Liver (tissue), 9 donors: Measurements from ENCODE around the gene CYP24A1. TPM values are rescaled to one million over a fixed set of nuclear protein-coding genes. Genes with fewer than 3 reads are reported as not detected.

Source experiments
- DNase-seq: peaks from one replicate; pipeline ENCODE4 v3.0.0-alpha.2; 2017; ENCODE audit warnings: low spot score
- H3K27ac ChIP-seq, 2 donors: one replicate each; pipeline ENCODE4 v1.7.0; 2013; ENCODE audit warnings: inconsistent platforms in 2 of 2, low read length in 2 of 2, control low read depth in 1 of 2, low read depth in 1 of 2, mild to moderate bottlenecking in 1 of 2
- H3K27me3 ChIP-seq, 4 donors: one replicate each; pipeline versions ENCODE4 v1.6.1 to v1.7.0; 2013; ENCODE audit warnings: low read length in 3 of 4, inconsistent platforms in 1 of 4, mild to moderate bottlenecking in 1 of 4, moderate library complexity in 1 of 4; ENCODE audit not compliant: control insufficient read depth in 4 of 4, insufficient read depth in 4 of 4
- H3K36me3 ChIP-seq, 4 donors: one replicate each; pipeline versions ENCODE4 v1.6.1 to v1.7.0; 2013; ENCODE audit warnings: low read length in 3 of 4, mild to moderate bottlenecking in 3 of 4, low read depth in 1 of 4, moderate library complexity in 1 of 4; ENCODE audit not compliant: control insufficient read depth in 4 of 4, insufficient read depth in 3 of 4
- H3K4me1 ChIP-seq, 4 donors: one replicate each; pipeline versions ENCODE4 v1.6.1 to v1.7.0; 2013; ENCODE audit warnings: low read length in 3 of 4, mild to moderate bottlenecking in 3 of 4, moderate library complexity in 1 of 4; ENCODE audit not compliant: control insufficient read depth in 4 of 4, insufficient read depth in 4 of 4
- H3K4me3 ChIP-seq, 3 donors: one replicate each; pipeline versions ENCODE4 v1.6.1 to v1.7.0; 2013; ENCODE audit warnings: low read length in 3 of 3, control low read depth in 1 of 3, low read depth in 1 of 3, mild to moderate bottlenecking in 1 of 3
- H3K9ac ChIP-seq, 2 donors: one replicate each; pipeline ENCODE4 v1.7.0; 2013; ENCODE audit warnings: low read length in 2 of 2, mild to moderate bottlenecking in 2 of 2, moderate library complexity in 2 of 2, control low read depth in 1 of 2, low read depth in 1 of 2
- H3K9me3 ChIP-seq, 4 donors: one replicate each; pipeline versions ENCODE4 v1.6.1 to v1.7.0; 2013; ENCODE audit warnings: low read length in 3 of 4; ENCODE audit not compliant: control insufficient read depth in 4 of 4
- EGR1 ChIP-seq, 2 donors: IDR thresholded peaks; 2 replicates each; pipeline ENCODE4 v1.6.1; 2016 to 2018; ENCODE audit warnings: antibody characterized with exemption in 2 of 2, low read depth in 2 of 2
- FOXA1 ChIP-seq: IDR thresholded peaks from 2 replicates; pipeline ENCODE4 v1.6.1; 2016; ENCODE audit warnings: antibody characterized with exemption
- HNF4G ChIP-seq: IDR thresholded peaks from 2 replicates; pipeline ENCODE4 v1.6.1; 2016; ENCODE audit warnings: antibody characterized with exemption
- NR2F2 ChIP-seq: IDR thresholded peaks from 2 replicates; pipeline ENCODE4 v1.6.1; 2016; ENCODE audit warnings: antibody characterized with exemption
- RAD21 ChIP-seq, 2 donors: IDR thresholded peaks; 2 replicates each; pipeline ENCODE4 v1.6.1; 2016; ENCODE audit warnings: antibody characterized with exemption in 2 of 2, mild to moderate bottlenecking in 2 of 2
- RXRA ChIP-seq, 2 donors: IDR thresholded peaks; 2 replicates each; pipeline ENCODE4 v1.6.1; 2017 to 2018; ENCODE audit warnings: antibody characterized with exemption in 2 of 2, mild to moderate bottlenecking in 1 of 2
- SP1 ChIP-seq: IDR thresholded peaks from 2 replicates; pipeline ENCODE4 v1.6.1; 2018; ENCODE audit warnings: antibody characterized with exemption, mild to moderate bottlenecking
- TAF1 ChIP-seq: conservative IDR thresholded peaks from 2 replicates; pipeline ENCODE4 v1.6.1; 2016; ENCODE audit warnings: antibody characterized with exemption, mild to moderate bottlenecking
- YY1 ChIP-seq: IDR thresholded peaks from 2 replicates; pipeline ENCODE4 v1.6.1; 2016; ENCODE audit warnings: antibody characterized with exemption, mild to moderate bottlenecking
- WGBS: extraction: QIAGEN DNeasy Blood & Tissue Kit; methylation state at CpG from one replicate; pipeline ENCODE4 v1.1.7; 2013; 5-methylcytosine and 5-hydroxymethylcytosine counted together
- polyA plus RNA-seq, 2 donors: library from polyadenylated mRNA; stranded (reverse) in 1 of 2; unstranded in 1 of 2; fragments of 200-250 nt in 1 of 2; fragments of >200 nt in 1 of 2; fragmentation: Nextera tagmentation in 1 of 2; extraction: Ambion mirVana in 1 of 2; gene quantifications; one replicate each; pipeline versions ENCODE4 v1.2.1 to v1.2.3, GENCODE V29; 2013 to 2015
- total RNA-seq, 2 donors: library from RNA; depleted of rRNA; stranded (reverse); fragments of >200 nt; gene quantifications; one replicate each; pipeline ENCODE4 v1.2.3, GENCODE V29; 2014
- TF ChIP-seq, protein P1 (sequence below): IDR thresholded peaks from 2 replicates; pipeline ENCODE4 v1.6.1; 2016; ENCODE audit warnings: antibody characterized with exemption
- TF ChIP-seq, protein P2 (sequence below): IDR thresholded peaks from 2 replicates; pipeline ENCODE4 v1.6.1; 2016; ENCODE audit warnings: antibody characterized with exemption, mild to moderate bottlenecking
- TF ChIP-seq, protein P3 (sequence below): IDR thresholded peaks from 2 replicates; pipeline ENCODE4 v1.6.1; 2016; ENCODE audit warnings: antibody characterized with exemption
- TF ChIP-seq, protein P4 (sequence below): fragments of 150-350 bp; IDR thresholded peaks from 2 replicates; pipeline ENCODE4 v1.5.1; 2017; ENCODE audit warnings: improper control_type of control experiment, low read depth, low read length; ENCODE audit not compliant: missing input control
- TF ChIP-seq, protein P5 (sequence below): IDR thresholded peaks from 2 replicates; pipeline ENCODE4 v1.6.1; 2016; ENCODE audit warnings: antibody characterized with exemption
- donor health status: healthy.
- donor health status: healthy.
- donor health status: healthy.
- donor health status: healthy.
- donor health status: healthy.

CYP24A1 gene
- total and polyA plus RNA-seq, 4 donors: not detected

DNA sequence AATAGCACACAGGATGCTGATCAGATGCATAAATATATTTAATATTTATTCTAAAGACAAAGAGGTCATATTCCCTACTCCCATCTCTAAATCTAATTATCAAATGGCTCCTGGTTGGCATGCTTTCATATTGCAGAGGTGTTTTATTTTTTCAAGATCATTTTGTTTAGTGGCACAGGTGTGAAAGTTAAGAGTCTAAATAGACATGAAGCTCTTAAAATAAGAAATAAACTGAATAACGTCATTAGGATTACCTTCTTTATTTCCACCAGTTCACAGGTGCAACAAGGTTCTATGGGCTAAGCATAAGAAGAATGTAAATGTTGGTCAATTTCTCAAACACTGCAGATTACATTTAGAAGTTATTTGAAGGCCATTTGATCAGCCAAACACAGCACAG lies 7.1 kb upstream of the CYP24A1 start:
- TF ChIP-seq, protein P1, sequence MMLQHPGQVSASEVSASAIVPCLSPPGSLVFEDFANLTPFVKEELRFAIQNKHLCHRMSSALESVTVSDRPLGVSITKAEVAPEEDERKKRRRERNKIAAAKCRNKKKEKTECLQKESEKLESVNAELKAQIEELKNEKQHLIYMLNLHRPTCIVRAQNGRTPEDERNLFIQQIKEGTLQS: no peak
- TF ChIP-seq NR2F2: no peak
- TF ChIP-seq, protein P2, sequence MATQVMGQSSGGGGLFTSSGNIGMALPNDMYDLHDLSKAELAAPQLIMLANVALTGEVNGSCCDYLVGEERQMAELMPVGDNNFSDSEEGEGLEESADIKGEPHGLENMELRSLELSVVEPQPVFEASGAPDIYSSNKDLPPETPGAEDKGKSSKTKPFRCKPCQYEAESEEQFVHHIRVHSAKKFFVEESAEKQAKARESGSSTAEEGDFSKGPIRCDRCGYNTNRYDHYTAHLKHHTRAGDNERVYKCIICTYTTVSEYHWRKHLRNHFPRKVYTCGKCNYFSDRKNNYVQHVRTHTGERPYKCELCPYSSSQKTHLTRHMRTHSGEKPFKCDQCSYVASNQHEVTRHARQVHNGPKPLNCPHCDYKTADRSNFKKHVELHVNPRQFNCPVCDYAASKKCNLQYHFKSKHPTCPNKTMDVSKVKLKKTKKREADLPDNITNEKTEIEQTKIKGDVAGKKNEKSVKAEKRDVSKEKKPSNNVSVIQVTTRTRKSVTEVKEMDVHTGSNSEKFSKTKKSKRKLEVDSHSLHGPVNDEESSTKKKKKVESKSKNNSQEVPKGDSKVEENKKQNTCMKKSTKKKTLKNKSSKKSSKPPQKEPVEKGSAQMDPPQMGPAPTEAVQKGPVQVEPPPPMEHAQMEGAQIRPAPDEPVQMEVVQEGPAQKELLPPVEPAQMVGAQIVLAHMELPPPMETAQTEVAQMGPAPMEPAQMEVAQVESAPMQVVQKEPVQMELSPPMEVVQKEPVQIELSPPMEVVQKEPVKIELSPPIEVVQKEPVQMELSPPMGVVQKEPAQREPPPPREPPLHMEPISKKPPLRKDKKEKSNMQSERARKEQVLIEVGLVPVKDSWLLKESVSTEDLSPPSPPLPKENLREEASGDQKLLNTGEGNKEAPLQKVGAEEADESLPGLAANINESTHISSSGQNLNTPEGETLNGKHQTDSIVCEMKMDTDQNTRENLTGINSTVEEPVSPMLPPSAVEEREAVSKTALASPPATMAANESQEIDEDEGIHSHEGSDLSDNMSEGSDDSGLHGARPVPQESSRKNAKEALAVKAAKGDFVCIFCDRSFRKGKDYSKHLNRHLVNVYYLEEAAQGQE: no peak
- TF ChIP-seq, protein P3, sequence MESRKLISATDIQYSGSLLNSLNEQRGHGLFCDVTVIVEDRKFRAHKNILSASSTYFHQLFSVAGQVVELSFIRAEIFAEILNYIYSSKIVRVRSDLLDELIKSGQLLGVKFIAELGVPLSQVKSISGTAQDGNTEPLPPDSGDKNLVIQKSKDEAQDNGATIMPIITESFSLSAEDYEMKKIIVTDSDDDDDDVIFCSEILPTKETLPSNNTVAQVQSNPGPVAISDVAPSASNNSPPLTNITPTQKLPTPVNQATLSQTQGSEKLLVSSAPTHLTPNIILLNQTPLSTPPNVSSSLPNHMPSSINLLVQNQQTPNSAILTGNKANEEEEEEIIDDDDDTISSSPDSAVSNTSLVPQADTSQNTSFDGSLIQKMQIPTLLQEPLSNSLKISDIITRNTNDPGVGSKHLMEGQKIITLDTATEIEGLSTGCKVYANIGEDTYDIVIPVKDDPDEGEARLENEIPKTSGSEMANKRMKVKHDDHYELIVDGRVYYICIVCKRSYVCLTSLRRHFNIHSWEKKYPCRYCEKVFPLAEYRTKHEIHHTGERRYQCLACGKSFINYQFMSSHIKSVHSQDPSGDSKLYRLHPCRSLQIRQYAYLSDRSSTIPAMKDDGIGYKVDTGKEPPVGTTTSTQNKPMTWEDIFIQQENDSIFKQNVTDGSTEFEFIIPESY: no peak
- WGBS: 89% methylated on average over 1 of the region's 1 CpG
- no peaks in the 10 kb centered on the region for H3K4me1 ChIP-seq
- H3K27me3 ChIP-seq: no peaks in the 10 kb centered on the region
- no peak overlapping the region for H3K27ac ChIP-seq
- H3K36me3 ChIP-seq: no peaks in the 10 kb centered on the region
- H3K4me3 ChIP-seq: no peak overlapping the region
- DNase-seq: no peak
- H3K9ac ChIP-seq: no peak overlapping the region
- H3K9me3 ChIP-seq: no peaks in the 10 kb centered on the region

DNA sequence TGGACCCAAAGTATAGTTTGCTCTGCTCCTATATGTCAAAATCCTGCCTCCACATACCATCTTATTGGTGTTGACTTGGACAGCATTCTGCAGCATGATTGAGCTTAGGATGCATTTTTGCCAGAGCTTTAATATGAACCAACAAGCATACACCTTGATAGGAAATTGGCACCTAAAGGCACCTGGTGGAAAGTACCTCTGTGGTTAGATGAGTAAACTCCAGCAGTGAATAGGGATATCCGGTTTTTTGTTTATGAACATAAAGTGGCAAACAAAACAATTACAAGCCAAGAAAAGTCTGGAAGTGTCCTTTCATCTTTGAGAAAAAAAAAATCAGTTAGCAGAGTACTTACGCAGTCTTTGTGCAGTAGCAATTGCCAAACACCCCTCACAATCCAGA lies 6.2 kb upstream of the CYP24A1 start:
- H3K36me3 ChIP-seq: no peaks in the 10 kb centered on the region
- TF ChIP-seq NR2F2 (no peak), EGR1 (IDR thresholded peaks at IDR 0.05; ENCODE audit: low read depth in 2 of 2) (no peak), SP1 (no peak), YY1 (no peak), FOXA1 (no peak), TAF1 (no peak), HNF4G (no peak), RAD21 (IDR thresholded peaks at IDR 0.05) (no peak), RXRA (IDR thresholded peaks at IDR 0.05) (no peak)
- TF ChIP-seq, protein P3: no peak
- TF ChIP-seq, protein P4, sequence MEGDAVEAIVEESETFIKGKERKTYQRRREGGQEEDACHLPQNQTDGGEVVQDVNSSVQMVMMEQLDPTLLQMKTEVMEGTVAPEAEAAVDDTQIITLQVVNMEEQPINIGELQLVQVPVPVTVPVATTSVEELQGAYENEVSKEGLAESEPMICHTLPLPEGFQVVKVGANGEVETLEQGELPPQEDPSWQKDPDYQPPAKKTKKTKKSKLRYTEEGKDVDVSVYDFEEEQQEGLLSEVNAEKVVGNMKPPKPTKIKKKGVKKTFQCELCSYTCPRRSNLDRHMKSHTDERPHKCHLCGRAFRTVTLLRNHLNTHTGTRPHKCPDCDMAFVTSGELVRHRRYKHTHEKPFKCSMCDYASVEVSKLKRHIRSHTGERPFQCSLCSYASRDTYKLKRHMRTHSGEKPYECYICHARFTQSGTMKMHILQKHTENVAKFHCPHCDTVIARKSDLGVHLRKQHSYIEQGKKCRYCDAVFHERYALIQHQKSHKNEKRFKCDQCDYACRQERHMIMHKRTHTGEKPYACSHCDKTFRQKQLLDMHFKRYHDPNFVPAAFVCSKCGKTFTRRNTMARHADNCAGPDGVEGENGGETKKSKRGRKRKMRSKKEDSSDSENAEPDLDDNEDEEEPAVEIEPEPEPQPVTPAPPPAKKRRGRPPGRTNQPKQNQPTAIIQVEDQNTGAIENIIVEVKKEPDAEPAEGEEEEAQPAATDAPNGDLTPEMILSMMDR: no peak
- TF ChIP-seq, protein P1: no peak
- TF ChIP-seq, protein P5, sequence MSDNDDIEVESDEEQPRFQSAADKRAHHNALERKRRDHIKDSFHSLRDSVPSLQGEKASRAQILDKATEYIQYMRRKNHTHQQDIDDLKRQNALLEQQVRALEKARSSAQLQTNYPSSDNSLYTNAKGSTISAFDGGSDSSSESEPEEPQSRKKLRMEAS: no peak
- H3K9ac ChIP-seq: no peak overlapping the region
- no peaks in the 10 kb centered on the region for H3K4me1 ChIP-seq
- H3K27me3 ChIP-seq: no peaks in the 10 kb centered on the region
- 59% methylated on average over 2 of the region's 2 CpGs for WGBS
- H3K27ac ChIP-seq: no peak overlapping the region
- DNase-seq: no peak
- no peaks in the 10 kb centered on the region for H3K9me3 ChIP-seq
- H3K4me3 ChIP-seq: no peak overlapping the region
